H1 (cell line): ENCODE data around the gene COPS7A. TPM values are rescaled to one million over a fixed set of nuclear protein-coding genes. Genes with fewer than 3 reads are reported as not detected.

Experiments
- CTCF ChIA-PET: fragments of 300-600 bp; sonication (Branson Sonifier 250); formaldehyde crosslinking; loops from one replicate; lab custom pipeline; 2021; ENCODE audit not compliant: partially characterized antibody; lab: Charles Lee
- POLR2A ChIA-PET: fragments of 300-600 bp; sonication (Branson Sonifier 250); formaldehyde crosslinking; loops from one replicate; lab custom pipeline; 2021; ENCODE audit warnings: inconsistent platforms; ENCODE audit not compliant: partially characterized antibody; lab: Charles Lee
- DNase-seq, 2 experiments: peaks; one replicate each; pipeline versions ENCODE4 v3.0.0 to v3.0.0-alpha.2; 2010 to 2022; ENCODE audit warnings: low spot score in 2 of 2, low read depth in 1 of 2, mixed read lengths in 1 of 2
- FAIRE-seq: peaks from 2 replicates; lab custom pipeline; 2011; peaks lifted over from hg19 to GRCh38; lab: Jason Lieb, UNC
- H2AFZ ChIP-seq: 2 replicates; pipeline ENCODE4 v1.8.1; 2012; ENCODE audit warnings: low read length, inconsistent platforms
- H2AK5ac ChIP-seq: 2 replicates; pipeline ENCODE4 v1.6.1; 2013; ENCODE audit warnings: low read depth, low read length
- H2BK120ac ChIP-seq: replicated peaks from 2 replicates; pipeline ENCODE3; 2013; ENCODE audit warnings: low read depth, low read length, inconsistent platforms
- H2BK12ac ChIP-seq: 2 replicates; pipeline ENCODE4 v1.6.1; 2013; ENCODE audit warnings: low read depth, low read length
- H2BK15ac ChIP-seq: 2 replicates; pipeline ENCODE4 v1.6.1; 2013; ENCODE audit warnings: low read length
- H2BK20ac ChIP-seq: 2 replicates; pipeline ENCODE4 v1.6.1; 2013; ENCODE audit warnings: low read length
- H2BK5ac ChIP-seq: 2 replicates; pipeline ENCODE4 v1.6.1; 2013; ENCODE audit warnings: low read depth, low read length
- H3K14ac ChIP-seq: 2 replicates; pipeline ENCODE4 v1.6.1; 2013; ENCODE audit warnings: inconsistent platforms; ENCODE audit not compliant: insufficient read length
- H3K18ac ChIP-seq: 2 replicates; pipeline ENCODE4 v1.6.1; 2013; ENCODE audit warnings: low read length; ENCODE audit errors: extremely low read depth
- H3K23ac ChIP-seq: 2 replicates; pipeline ENCODE4 v1.6.1; 2013; ENCODE audit warnings: inconsistent platforms; ENCODE audit not compliant: insufficient read length
- H3K23me2 ChIP-seq: 2 replicates; pipeline ENCODE4 v1.6.1; 2013; ENCODE audit warnings: low read depth, low read length
- H3K27ac ChIP-seq: 2 replicates; pipeline ENCODE4 v1.6.1; 2011; ENCODE audit warnings: low read depth, low read length, inconsistent platforms
- H3K27me3 ChIP-seq, 4 experiments: replicated peaks in 1 of 4; 1 replicate in 1 of 4; 2 replicates in 3 of 4; pipeline versions ENCODE4 v1.6.1 to v1.8.1; 2011 to 2013; ENCODE audit warnings: low read length in 3 of 4, mild to moderate bottlenecking in 3 of 4, inconsistent platforms in 2 of 4, mixed read lengths in 2 of 4, moderate library complexity in 1 of 4; ENCODE audit not compliant: control insufficient read depth in 3 of 4, insufficient read depth in 3 of 4; ENCODE audit errors: extremely low read depth in 1 of 4
- H3K36me3 ChIP-seq, 4 experiments: 2 replicates each; pipeline versions ENCODE4 v1.6.1 to v1.8.1; 2011 to 2013; ENCODE audit warnings: mild to moderate bottlenecking in 4 of 4, low read length in 3 of 4, moderate library complexity in 2 of 4, control low read depth in 1 of 4, inconsistent platforms in 1 of 4; ENCODE audit not compliant: insufficient read depth in 4 of 4, control insufficient read depth in 2 of 4
- H3K4ac ChIP-seq: replicated peaks from 2 replicates; pipeline ENCODE3; 2013; ENCODE audit warnings: low read length, low read depth, mixed read lengths, inconsistent platforms; ENCODE audit not compliant: insufficient read length
- H3K4me1 ChIP-seq, 4 experiments: replicated peaks in 1 of 4; 1 replicate in 1 of 4; 2 replicates in 3 of 4; pipeline versions ENCODE4 v1.6.1 to v1.8.1; 2011 to 2013; ENCODE audit warnings: low read length in 3 of 4, inconsistent platforms in 2 of 4, mixed read lengths in 1 of 4; ENCODE audit not compliant: insufficient read depth in 4 of 4, control insufficient read depth in 3 of 4
- H3K4me2 ChIP-seq, 2 experiments: 2 replicates each; pipeline versions ENCODE4 v1.6.1 to v1.8.1; 2011 to 2013; ENCODE audit warnings: low read depth in 2 of 2, low read length in 2 of 2, control low read depth in 1 of 2, inconsistent platforms in 1 of 2, mild to moderate bottlenecking in 1 of 2; ENCODE audit not compliant: insufficient read depth in 1 of 2
- H3K4me3 ChIP-seq, 4 experiments: fragments of 200-600, 300-600 bp in 1 of 4; sonication (generic), shearing (Covaris generic), sonication (Bioruptor Twin) in 1 of 4; 2 replicates each; pipeline versions ENCODE4 v1.5.1 to v1.8.1; 2011 to 2016; ENCODE audit warnings: low read length in 4 of 4, low read depth in 3 of 4, control low read depth in 2 of 4, inconsistent platforms in 2 of 4, mild to moderate bottlenecking in 2 of 4, mixed read lengths in 1 of 4, moderate library complexity in 1 of 4; ENCODE audit not compliant: insufficient read depth in 2 of 4; ENCODE audit errors: extremely low read depth in 1 of 4
- H3K56ac ChIP-seq: replicated peaks from 2 replicates; pipeline ENCODE3; 2013; ENCODE audit warnings: low read depth, mild to moderate bottlenecking, mixed read lengths, low read length, inconsistent platforms; ENCODE audit not compliant: insufficient read length
- H3K79me1 ChIP-seq: 2 replicates; pipeline ENCODE4 v1.6.1; 2013; ENCODE audit warnings: low read depth, low read length, control low read depth
- H3K79me2 ChIP-seq, 2 experiments: 2 replicates each; pipeline versions ENCODE4 v1.6.1 to v1.8.1; 2012 to 2013; ENCODE audit warnings: low read length in 2 of 2, mild to moderate bottlenecking in 2 of 2, inconsistent platforms in 1 of 2; ENCODE audit not compliant: insufficient read depth in 2 of 2, control insufficient read depth in 1 of 2
- H3K9ac ChIP-seq, 4 experiments: replicated peaks in 1 of 4; 1 replicate in 1 of 4; 2 replicates in 3 of 4; pipeline versions ENCODE4 v1.6.1 to v1.8.1; 2011 to 2013; ENCODE audit warnings: low read depth in 3 of 4, low read length in 3 of 4, control low read depth in 2 of 4, mild to moderate bottlenecking in 2 of 4, moderate library complexity in 2 of 4, inconsistent platforms in 1 of 4; ENCODE audit errors: extremely low read depth in 1 of 4
- H3K9me3 ChIP-seq, 2 experiments: 2 replicates each; pipeline versions ENCODE4 v1.6.1 to v1.8.1; 2012 to 2013; ENCODE audit warnings: mild to moderate bottlenecking in 2 of 2, moderate library complexity in 2 of 2, control low read depth in 1 of 2, inconsistent platforms in 1 of 2, low read depth in 1 of 2, low read length in 1 of 2, mixed read lengths in 1 of 2; ENCODE audit not compliant: insufficient read depth in 2 of 2
- H4K20me1 ChIP-seq, 2 experiments: replicated peaks in 1 of 2; 2 replicates each; pipeline versions ENCODE3 to v1.8.1; 2011 to 2013; ENCODE audit warnings: inconsistent platforms in 2 of 2, low read length in 2 of 2, mild to moderate bottlenecking in 1 of 2; ENCODE audit not compliant: insufficient read depth in 2 of 2, control insufficient read depth in 1 of 2
- H4K5ac ChIP-seq: 2 replicates; pipeline ENCODE4 v1.6.1; 2013; ENCODE audit warnings: low read length, low read depth, mixed read lengths, inconsistent platforms; ENCODE audit not compliant: insufficient read length
- H4K8ac ChIP-seq: 2 replicates; pipeline ENCODE4 v1.8.0; 2013; ENCODE audit warnings: mild to moderate bottlenecking, moderate library complexity, low read length, inconsistent platforms; ENCODE audit not compliant: insufficient read depth; ENCODE audit errors: extremely low read depth
- H4K91ac ChIP-seq: replicated peaks from 2 replicates; pipeline ENCODE3; 2013; ENCODE audit warnings: low read length, mixed read lengths, inconsistent platforms; ENCODE audit not compliant: insufficient read length
- EZH2 ChIP-seq: fragments of 200-600 bp; sonication (generic); IDR thresholded peaks from 2 replicates; pipeline ENCODE4 v1.7.1; 2012; ENCODE audit warnings: low read depth, mild to moderate bottlenecking, moderate library complexity, low read length, inconsistent platforms; ENCODE audit not compliant: severe bottlenecking
- JUND ChIP-seq: IDR thresholded peaks from 2 replicates; pipeline ENCODE4 v1.6.1; 2011; ENCODE audit warnings: mild to moderate bottlenecking, improper control_type of control experiment, low read length
- POLR2A ChIP-seq, 2 experiments: IDR thresholded peaks; 1 replicate in 1 of 2; 2 replicates in 1 of 2; pipeline ENCODE4 v1.6.1; 2011; ENCODE audit warnings: low read depth in 2 of 2, low read length in 2 of 2, mild to moderate bottlenecking in 2 of 2; ENCODE audit errors: control extremely low read depth in 1 of 2
- TBP ChIP-seq: IDR thresholded peaks from 2 replicates; pipeline ENCODE4 v1.6.1; 2011; ENCODE audit warnings: low read depth, low read length, improper control_type of control experiment
- WGBS, 2 experiments: shearing (Covaris generic) in 1 of 2; methylation state at CpG; one replicate each; pipeline versions ENCODE4 v1.1.6 to v1.1.7; 2013 to 2015; ENCODE audit warnings: low lambda C conversion rate in 2 of 2, mixed read lengths in 2 of 2, inconsistent platforms in 1 of 2, low coverage in 1 of 2, missing lambda C conversion rate in 1 of 2; ENCODE audit not compliant: insufficient replicate concordance in 2 of 2, insufficient coverage in 1 of 2, insufficient read length in 1 of 2; ENCODE audit errors: extremely low coverage in 1 of 2, missing lambda C conversion rate in 1 of 2; 5-methylcytosine and 5-hydroxymethylcytosine counted together
- polyA plus RNA-seq, 7 experiments: library from polyadenylated mRNA; depleted of rRNA in 3 of 7; stranded (reverse) in 5 of 7; unstranded in 2 of 7; fragments of >200 nt in 5 of 7; fragments of 200-250 nt in 2 of 7; gene quantifications; 1 replicate in 5 of 7; 2 replicates in 1 of 7; 4 replicates in 1 of 7; pipeline versions ENCODE4 v1.2.1 to v1.2.3, GENCODE V29; 2011 to 2013; ENCODE audit warnings: missing spikeins in 2 of 7, mixed read lengths in 2 of 7
- total RNA-seq: library from RNA; stranded (reverse); fragmentation: NEBNext Ultra II Directional; extraction: Animal tissue kit (Norgen Biotek cat#: 25700); gene quantifications from 2 replicates; pipeline ENCODE4 v1.2.1, GENCODE V29; 2021

Gene COPS7A
- total and polyA plus RNA-seq, 2 of the 8 experiments (the other 6 are each of a cell fraction or from before 2014, with no cell fraction given): 44.5 to 95.9 TPM

DNA sequence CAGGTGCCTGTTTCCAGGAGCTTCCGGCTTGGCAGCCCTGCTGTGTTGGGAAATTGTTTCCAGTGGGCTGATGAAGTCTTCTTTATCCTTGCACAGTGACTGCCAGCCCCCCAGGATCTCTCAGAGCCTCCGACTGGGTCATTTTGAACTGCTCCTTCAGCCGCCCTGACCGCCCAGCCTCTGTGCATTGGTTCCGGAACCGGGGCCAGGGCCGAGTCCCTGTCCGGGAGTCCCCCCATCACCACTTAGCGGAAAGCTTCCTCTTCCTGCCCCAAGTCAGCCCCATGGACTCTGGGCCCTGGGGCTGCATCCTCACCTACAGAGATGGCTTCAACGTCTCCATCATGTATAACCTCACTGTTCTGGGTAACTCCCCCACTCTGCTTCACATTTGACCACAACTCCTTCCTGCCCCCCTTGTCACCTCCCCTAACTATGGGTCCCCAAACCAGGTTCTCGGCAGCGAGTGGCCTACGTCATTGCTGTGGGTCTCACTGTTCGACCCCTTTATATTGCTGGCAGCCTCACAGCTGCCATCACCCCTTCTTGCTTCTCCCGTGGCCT is 50.7 kb downstream of the COPS7A start:
- peaks cover 0 to 2% of the 10 kb centered on the region in 2 experiments; a peak in 1 of 4 replicates for H3K79me2 ChIP-seq
- H3K36me3 ChIP-seq: peaks cover 0 to 21% (median 5%) of the 10 kb centered on the region in 4 experiments; a peak in 6 of 8 replicates
- no peak overlapping the region for H4K5ac ChIP-seq
- H2AK5ac ChIP-seq: peak overlapping the region; percentile 42; the same call in 1 of the 2 replicates
- peaks cover 5 to 38% (median 26%) of the 10 kb centered on the region in 4 experiments for H3K4me1 ChIP-seq
- peak overlapping the region; percentile 7; the same call in 1 of the 2 replicates for H3K18ac ChIP-seq
- no peaks in the 10 kb centered on the region for H3K9me3 ChIP-seq
- no peak overlapping the region for H3K56ac ChIP-seq
- no peak overlapping the region for H4K91ac ChIP-seq
- FAIRE-seq (no peak), DNase-seq (no peak)
- H3K79me1 ChIP-seq: no peaks in the 10 kb centered on the region
- WGBS, 2 experiments: 88% methylated on average over 15 of the region's 15 CpGs; no CpG with 5 or more reads in 1 of the 2 experiments
- no peak overlapping the region for H2BK5ac ChIP-seq
- no peak overlapping the region for H2BK120ac ChIP-seq
- peaks cover 15% of the 10 kb centered on the region for H3K23me2 ChIP-seq
- H3K27ac ChIP-seq: no peak overlapping the region
- no peak overlapping the region for H3K14ac ChIP-seq
- ChIA-PET CTCF (interaction anchor here (0.8 to 29.6 kb wide), 7 partner anchors 8 to 156 kb away, joined by 3 to 532 read pairs (median 7); partner anchors contain the start of genes GNB3, GPR162, MLF2 and P3H3), POLR2A (interaction anchor here (0.7 to 11.6 kb wide), 19 partner anchors 7 to 240 kb away, joined by 3 to 151 read pairs (median 3); partner anchors contain the start of genes GAPDH, GPR162, MLF2 and PTMS)
- H4K8ac ChIP-seq: no peak overlapping the region
- H3K4me3 ChIP-seq: no peak overlapping the region
- no peak overlapping the region for H3K23ac ChIP-seq
- no peak overlapping the region for H3K9ac ChIP-seq
- no peak overlapping the region for H2AFZ ChIP-seq
- H2BK15ac ChIP-seq: 0 out of 2 replicates have a peak overlapping the region, but pooled peaks have one; percentile 72
- peak overlapping the region in 1 of 2 experiments; percentile 85; a peak in 3 of 4 replicates for H3K4me2 ChIP-seq
- no peak overlapping the region for H2BK12ac ChIP-seq
- H3K4ac ChIP-seq: no peak overlapping the region
- 0 out of 2 replicates have a peak overlapping the region, but pooled peaks have one; percentile 80 for H2BK20ac ChIP-seq
- peaks cover 0 to 36% (median 26%) of the 10 kb centered on the region in 4 experiments; a peak in 5 of 7 replicates for H3K27me3 ChIP-seq
- TF ChIP-seq TBP (no peak), POLR2A (IDR thresholded peaks at IDR 0.05; ENCODE audit: control extremely low read depth in 1 of 2, low read depth in 2 of 2, low read length in 2 of 2) (no peak), JUND (no peak), EZH2 (no peak)
- peaks cover 1 to 7% of the 10 kb centered on the region in 2 experiments for H4K20me1 ChIP-seq
